ENCODE measurements around the gene SMG5.

The SMG5 gene

DNA sequence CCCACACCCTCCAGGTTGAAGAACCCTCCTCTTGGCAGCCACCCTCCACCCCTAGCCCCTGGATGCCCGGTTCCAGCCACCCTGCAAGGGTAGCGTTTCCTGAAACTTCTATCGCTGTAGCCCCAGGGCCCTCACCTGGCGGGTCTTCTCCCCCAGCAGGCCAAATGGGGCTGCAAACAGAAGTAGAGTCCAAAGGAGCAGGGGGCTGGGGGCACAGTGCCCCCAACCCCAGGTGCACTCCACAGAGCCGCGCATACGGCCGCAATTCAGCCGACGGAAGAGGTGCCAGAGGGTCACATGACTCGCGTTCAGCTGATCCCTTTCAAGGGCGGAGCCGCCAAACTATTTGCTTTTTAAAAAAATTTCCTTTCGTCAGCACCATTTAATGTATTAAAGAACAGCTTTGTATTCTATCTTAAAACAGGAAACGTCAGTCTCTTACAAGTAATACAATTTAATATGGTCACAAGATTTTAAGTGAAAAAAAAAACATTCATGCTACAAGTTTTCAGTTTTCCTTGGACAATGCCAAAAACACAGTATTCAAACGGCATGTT lies 12.8 kb upstream of the SMG5 start, which contains the start of gene GLMP (continued):
- TF ChIP-seq, protein P1, sequence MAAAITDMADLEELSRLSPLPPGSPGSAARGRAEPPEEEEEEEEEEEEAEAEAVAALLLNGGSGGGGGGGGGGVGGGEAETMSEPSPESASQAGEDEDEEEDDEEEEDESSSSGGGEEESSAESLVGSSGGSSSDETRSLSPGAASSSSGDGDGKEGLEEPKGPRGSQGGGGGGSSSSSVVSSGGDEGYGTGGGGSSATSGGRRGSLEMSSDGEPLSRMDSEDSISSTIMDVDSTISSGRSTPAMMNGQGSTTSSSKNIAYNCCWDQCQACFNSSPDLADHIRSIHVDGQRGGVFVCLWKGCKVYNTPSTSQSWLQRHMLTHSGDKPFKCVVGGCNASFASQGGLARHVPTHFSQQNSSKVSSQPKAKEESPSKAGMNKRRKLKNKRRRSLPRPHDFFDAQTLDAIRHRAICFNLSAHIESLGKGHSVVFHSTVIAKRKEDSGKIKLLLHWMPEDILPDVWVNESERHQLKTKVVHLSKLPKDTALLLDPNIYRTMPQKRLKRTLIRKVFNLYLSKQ (tag by site-specific recombination; IDR thresholded peaks at IDR 0.05; ENCODE audit: borderline replicate concordance) = no peak
- TF ChIP-seq ZXDB (tag by site-specific recombination; IDR thresholded peaks at IDR 0.05) (peak; percentile 73), SCRT1 (tag by site-specific recombination; IDR thresholded peaks at IDR 0.05; ENCODE audit: borderline replicate concordance) (no peak), TCF7L2 (IDR thresholded peaks at IDR 0.05; ENCODE audit: borderline replicate concordance, low read depth, low read length) (no peak), PATZ1 (tag by site-specific recombination; IDR thresholded peaks at IDR 0.05) (peak; percentile 44; the same call in 1 of the 2 replicates), ZNF394 (tag by site-specific recombination; IDR thresholded peaks at IDR 0.05; ENCODE audit: borderline replicate concordance) (peak; percentile 92), IKZF3 (tag by site-specific recombination; IDR thresholded peaks at IDR 0.05) (no peak), ZNF335 (tag by site-specific recombination; conservative IDR thresholded peaks at IDR 0.05) (peak; percentile 57), KLF8 (tag by site-specific recombination; IDR thresholded peaks at IDR 0.05) (peak; percentile 49; the same call in 1 of the 2 replicates), ZNF514 (tag by site-specific recombination; IDR thresholded peaks at IDR 0.05) (no peak), KLF16 (tag by site-specific recombination; IDR thresholded peaks at IDR 0.05) (peak; percentile 35; the same call in 1 of the 2 replicates)

DNA sequence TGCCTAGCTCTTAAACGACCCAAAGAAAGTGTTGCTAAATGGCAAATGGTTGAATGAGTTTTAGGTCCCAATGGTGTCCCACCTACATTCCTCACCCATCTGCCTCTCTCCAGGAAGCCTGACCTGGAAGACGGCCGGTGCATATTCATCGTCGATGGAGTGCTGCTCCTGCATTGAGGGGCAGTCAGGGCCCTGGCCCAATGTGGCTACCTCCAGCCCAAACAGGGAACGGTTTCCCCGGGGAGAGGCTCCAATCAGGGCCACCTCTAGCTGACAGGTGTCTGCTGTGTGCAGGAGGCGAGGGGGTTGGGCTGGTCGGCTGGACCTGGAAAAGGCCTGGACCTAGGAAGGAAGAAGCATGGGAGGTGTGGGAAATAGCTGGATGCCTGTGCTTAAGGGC lies 11.3 kb upstream of the SMG5 start:
- peaks cover 3% of the 10 kb centered on the region; the same call in 1 of the 2 replicates for H3K4me1 ChIP-seq (ENCODE audit: control insufficient read depth, insufficient read depth, low read length)
- no peaks in the 10 kb centered on the region for H3K9me3 ChIP-seq (ENCODE audit: control insufficient read depth, insufficient read depth, low read depth, low read length)
- CTCF ChIA-PET = no interaction called here
- H3K27ac ChIP-seq (ENCODE audit: extremely low read depth, low read depth, low read length) = no peak overlapping the region
- POLR2A ChIA-PET = interaction anchor here (0.6 to 1.6 kb wide), 2 partner anchors 11 to 25 kb away, joined by 3 to 10 read pairs; partner anchors contain the start of gene SMG5
- peaks cover 0 to 42% of the 10 kb centered on the region in 2 experiments; a peak in 1 of 3 replicates for H3K36me3 ChIP-seq (ENCODE audit: control insufficient read depth in 2 of 2, insufficient read depth in 1 of 2, low read length in 2 of 2)
- H3K4me3 ChIP-seq (ENCODE audit: low read depth, low read length) = no peak overlapping the region
- TF ChIP-seq, protein P2, sequence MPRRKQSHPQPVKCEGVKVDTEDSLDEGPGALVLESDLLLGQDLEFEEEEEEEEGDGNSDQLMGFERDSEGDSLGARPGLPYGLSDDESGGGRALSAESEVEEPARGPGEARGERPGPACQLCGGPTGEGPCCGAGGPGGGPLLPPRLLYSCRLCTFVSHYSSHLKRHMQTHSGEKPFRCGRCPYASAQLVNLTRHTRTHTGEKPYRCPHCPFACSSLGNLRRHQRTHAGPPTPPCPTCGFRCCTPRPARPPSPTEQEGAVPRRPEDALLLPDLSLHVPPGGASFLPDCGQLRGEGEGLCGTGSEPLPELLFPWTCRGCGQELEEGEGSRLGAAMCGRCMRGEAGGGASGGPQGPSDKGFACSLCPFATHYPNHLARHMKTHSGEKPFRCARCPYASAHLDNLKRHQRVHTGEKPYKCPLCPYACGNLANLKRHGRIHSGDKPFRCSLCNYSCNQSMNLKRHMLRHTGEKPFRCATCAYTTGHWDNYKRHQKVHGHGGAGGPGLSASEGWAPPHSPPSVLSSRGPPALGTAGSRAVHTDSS (tag by site-specific recombination; IDR thresholded peaks at IDR 0.05) = no peak
- no peak for TF ChIP-seq ZXDB (tag by site-specific recombination; IDR thresholded peaks at IDR 0.05)
- TF ChIP-seq GLIS1 (tag by site-specific recombination; IDR thresholded peaks at IDR 0.05) = no peak
- no peak for TF ChIP-seq ZNF549 (tag by site-specific recombination; IDR thresholded peaks at IDR 0.05)
- TF ChIP-seq ZFP69B (tag by site-specific recombination; IDR thresholded peaks at IDR 0.05) = no peak
- no peak for TF ChIP-seq SCRT2 (tag by site-specific recombination; IDR thresholded peaks at IDR 0.05)
- TF ChIP-seq, protein P3, sequence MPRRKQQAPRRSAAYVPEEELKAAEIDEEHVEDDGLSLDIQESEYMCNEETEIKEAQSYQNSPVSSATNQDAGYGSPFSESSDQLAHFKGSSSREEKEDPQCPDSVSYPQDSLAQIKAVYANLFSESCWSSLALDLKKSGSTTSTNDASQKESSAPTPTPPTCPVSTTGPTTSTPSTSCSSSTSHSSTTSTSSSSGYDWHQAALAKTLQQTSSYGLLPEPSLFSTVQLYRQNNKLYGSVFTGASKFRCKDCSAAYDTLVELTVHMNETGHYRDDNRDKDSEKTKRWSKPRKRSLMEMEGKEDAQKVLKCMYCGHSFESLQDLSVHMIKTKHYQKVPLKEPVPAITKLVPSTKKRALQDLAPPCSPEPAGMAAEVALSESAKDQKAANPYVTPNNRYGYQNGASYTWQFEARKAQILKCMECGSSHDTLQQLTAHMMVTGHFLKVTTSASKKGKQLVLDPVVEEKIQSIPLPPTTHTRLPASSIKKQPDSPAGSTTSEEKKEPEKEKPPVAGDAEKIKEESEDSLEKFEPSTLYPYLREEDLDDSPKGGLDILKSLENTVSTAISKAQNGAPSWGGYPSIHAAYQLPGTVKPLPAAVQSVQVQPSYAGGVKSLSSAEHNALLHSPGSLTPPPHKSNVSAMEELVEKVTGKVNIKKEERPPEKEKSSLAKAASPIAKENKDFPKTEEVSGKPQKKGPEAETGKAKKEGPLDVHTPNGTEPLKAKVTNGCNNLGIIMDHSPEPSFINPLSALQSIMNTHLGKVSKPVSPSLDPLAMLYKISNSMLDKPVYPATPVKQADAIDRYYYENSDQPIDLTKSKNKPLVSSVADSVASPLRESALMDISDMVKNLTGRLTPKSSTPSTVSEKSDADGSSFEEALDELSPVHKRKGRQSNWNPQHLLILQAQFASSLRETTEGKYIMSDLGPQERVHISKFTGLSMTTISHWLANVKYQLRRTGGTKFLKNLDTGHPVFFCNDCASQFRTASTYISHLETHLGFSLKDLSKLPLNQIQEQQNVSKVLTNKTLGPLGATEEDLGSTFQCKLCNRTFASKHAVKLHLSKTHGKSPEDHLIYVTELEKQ (tag by site-specific recombination; IDR thresholded peaks at IDR 0.05; ENCODE audit: borderline replicate concordance) = no peak
- no peak for TF ChIP-seq ZNF214 (tag by site-specific recombination; IDR thresholded peaks at IDR 0.05; ENCODE audit: borderline replicate concordance)
- no peak for TF ChIP-seq PRDM2 (tag by site-specific recombination; IDR thresholded peaks at IDR 0.05; ENCODE audit: borderline replicate concordance)
- TF ChIP-seq ZNF626 (tag by site-specific recombination; IDR thresholded peaks at IDR 0.05) = no peak
- no peak for TF ChIP-seq SETDB1 (IDR thresholded peaks at IDR 0.05; ENCODE audit: insufficient read length, low read length)

Measured in HEK293 (cell line).